H9 (cell line): ENCODE results near the gene LRRC38. TPM values are rescaled to one million over a fixed set of nuclear protein-coding genes. Genes with fewer than 3 reads are reported as not detected.

Source experiments
- DNase-seq: peaks from one replicate; pipeline ENCODE4 v3.0.0-alpha.2; 2017
- H2AFZ ChIP-seq: one replicate; pipeline ENCODE4 v1.6.1; 2013; ENCODE audit warnings: mild to moderate bottlenecking, low read length, control low read depth, moderate library complexity
- H2AK5ac ChIP-seq: 2 replicates; pipeline ENCODE4 v1.6.1; 2013; ENCODE audit warnings: low read length, control low read depth, mixed read lengths; ENCODE audit not compliant: insufficient read length
- H2BK120ac ChIP-seq: one replicate; pipeline ENCODE4 v1.6.1; 2013; ENCODE audit warnings: low read depth, mild to moderate bottlenecking, low read length, control low read depth, inconsistent platforms; ENCODE audit not compliant: poor library complexity, severe bottlenecking
- H2BK12ac ChIP-seq: 2 replicates; pipeline ENCODE4 v1.6.1; 2013; ENCODE audit warnings: low read length, control low read depth, mixed read lengths, low read depth; ENCODE audit not compliant: insufficient read length
- H2BK15ac ChIP-seq: 2 replicates; pipeline ENCODE4 v1.6.1; 2013; ENCODE audit warnings: low read depth, low read length, control low read depth
- H2BK20ac ChIP-seq: one replicate; pipeline ENCODE4 v1.6.1; 2013; ENCODE audit warnings: low read depth, mild to moderate bottlenecking, low read length, control low read depth, inconsistent platforms; ENCODE audit not compliant: poor library complexity, severe bottlenecking
- H2BK5ac ChIP-seq: 2 replicates; pipeline ENCODE4 v1.6.1; 2013; ENCODE audit warnings: low read length, control low read depth, mixed read lengths; ENCODE audit not compliant: insufficient read length
- H3K14ac ChIP-seq: 2 replicates; pipeline ENCODE4 v1.6.1; 2013; ENCODE audit warnings: low read length, control low read depth; ENCODE audit not compliant: insufficient read depth
- H3K18ac ChIP-seq: 2 replicates; pipeline ENCODE4 v1.6.1; 2013; ENCODE audit warnings: low read depth, mild to moderate bottlenecking, mixed read lengths, low read length, control low read depth; ENCODE audit not compliant: insufficient read length
- H3K23ac ChIP-seq: 2 replicates; pipeline ENCODE4 v1.6.1; 2013; ENCODE audit warnings: low read length, control low read depth, mixed read lengths, low read depth; ENCODE audit not compliant: insufficient read length
- H3K23me2 ChIP-seq: 2 replicates; pipeline ENCODE4 v1.6.1; 2013; ENCODE audit warnings: low read depth, mild to moderate bottlenecking, mixed read lengths, low read length, control low read depth; ENCODE audit not compliant: insufficient read length, poor library complexity, severe bottlenecking
- H3K27ac ChIP-seq: 2 replicates; pipeline ENCODE4 v1.5.1; 2013; ENCODE audit warnings: low read length, control low read depth, mixed read lengths, low read depth; ENCODE audit not compliant: insufficient read length
- H3K27me3 ChIP-seq: 2 replicates; pipeline ENCODE4 v1.6.1; 2013; ENCODE audit warnings: low read length, control low read depth, inconsistent platforms; ENCODE audit not compliant: insufficient read depth
- H3K4ac ChIP-seq: 2 replicates; pipeline ENCODE4 v1.6.1; 2013; ENCODE audit warnings: low read depth, mild to moderate bottlenecking, control low read depth, inconsistent platforms, low read length, moderate library complexity
- H3K4me1 ChIP-seq: 2 replicates; pipeline ENCODE4 v1.6.1; 2013; ENCODE audit warnings: low read length, control low read depth, inconsistent platforms; ENCODE audit not compliant: insufficient read depth
- H3K4me2 ChIP-seq: 2 replicates; pipeline ENCODE4 v1.6.1; 2013; ENCODE audit warnings: low read length, control low read depth, mixed read lengths; ENCODE audit not compliant: insufficient read length, insufficient read depth
- H3K56ac ChIP-seq: 2 replicates; pipeline ENCODE4 v1.6.1; 2013; ENCODE audit warnings: low read depth, mild to moderate bottlenecking, mixed read lengths, low read length, control low read depth; ENCODE audit not compliant: insufficient read length
- H3K79me1 ChIP-seq: 2 replicates; pipeline ENCODE4 v1.6.1; 2013; ENCODE audit warnings: low read depth, mild to moderate bottlenecking, moderate library complexity, low read length, control low read depth, inconsistent platforms; ENCODE audit not compliant: insufficient read depth, poor library complexity, severe bottlenecking
- H3K79me2 ChIP-seq: 2 replicates; pipeline ENCODE4 v1.6.1; 2013; ENCODE audit warnings: low read length, control low read depth, inconsistent platforms; ENCODE audit not compliant: insufficient read depth
- H3K9ac ChIP-seq: 2 replicates; pipeline ENCODE4 v1.6.1; 2013; ENCODE audit warnings: low read length, control low read depth, mixed read lengths; ENCODE audit not compliant: insufficient read length; ENCODE audit errors: extremely low read depth
- H3K9me3 ChIP-seq: one replicate; pipeline ENCODE4 v1.6.1; 2013; ENCODE audit warnings: low read depth, low read length, inconsistent platforms; ENCODE audit not compliant: control insufficient read depth
- H3T11ph ChIP-seq: one replicate; pipeline ENCODE4 v1.6.1; 2013; ENCODE audit warnings: mild to moderate bottlenecking, low read length, control low read depth, inconsistent platforms
- H4K20me1 ChIP-seq: one replicate; pipeline ENCODE4 v1.6.1; 2013; ENCODE audit not compliant: control insufficient read depth, insufficient read length, insufficient read depth
- H4K5ac ChIP-seq: 2 replicates; pipeline ENCODE4 v1.6.1; 2013; ENCODE audit warnings: low read depth, mild to moderate bottlenecking, mixed read lengths, low read length, control low read depth; ENCODE audit not compliant: insufficient read length
- H4K8ac ChIP-seq: replicated peaks from 2 replicates; pipeline ENCODE4 v1.6.1; 2013; ENCODE audit warnings: low read length, control low read depth, mixed read lengths, low read depth; ENCODE audit not compliant: insufficient read length
- H4K91ac ChIP-seq: 2 replicates; pipeline ENCODE4 v1.6.1; 2013; ENCODE audit warnings: low read depth, mild to moderate bottlenecking, moderate library complexity, mixed read lengths, low read length, control low read depth; ENCODE audit not compliant: insufficient read length
- H3K27ac Mint-ChIP-seq, 3 experiments: 2 replicates in 2 of 3; 3 replicates in 1 of 3; pipeline ENCODE4 v1.8.0; 2020 to 2021; ENCODE audit warnings: mixed read lengths in 3 of 3, mild to moderate bottlenecking in 1 of 3, moderate library complexity in 1 of 3
- H3K27me3 Mint-ChIP-seq: 2 replicates; pipeline ENCODE4 v1.8.0; 2021; ENCODE audit warnings: low read depth, mild to moderate bottlenecking, moderate library complexity, mixed read lengths
- H3K36me3 Mint-ChIP-seq, 3 experiments: 2 replicates in 2 of 3; 3 replicates in 1 of 3; pipeline ENCODE4 v1.8.0; 2020 to 2021; ENCODE audit warnings: low read depth in 3 of 3, mixed read lengths in 3 of 3; ENCODE audit not compliant: insufficient read depth in 1 of 3
- H3K4me1 Mint-ChIP-seq, 2 experiments: 2 replicates each; pipeline ENCODE4 v1.8.0; 2020; ENCODE audit warnings: mixed read lengths in 2 of 2
- H3K4me3 Mint-ChIP-seq, 2 experiments: 2 replicates in 1 of 2; 3 replicates in 1 of 2; pipeline ENCODE4 v1.8.0; 2020 to 2021; ENCODE audit warnings: mild to moderate bottlenecking in 2 of 2, mixed read lengths in 2 of 2, moderate library complexity in 1 of 2
- H3K9me3 Mint-ChIP-seq, 2 experiments: 2 replicates in 1 of 2; 3 replicates in 1 of 2; pipeline ENCODE4 v1.8.0; 2020; ENCODE audit warnings: mild to moderate bottlenecking in 2 of 2, mixed read lengths in 2 of 2, moderate library complexity in 1 of 2
- CTCF ChIP-seq: fragments of 200-600 bp; sonication (generic); conservative IDR thresholded peaks from 3 replicates; pipeline ENCODE4 v1.8.0; 2021; ENCODE audit warnings: antibody characterized with exemption, mild to moderate bottlenecking
- WGBS: extraction: QIAGEN DNeasy Blood & Tissue Kit; methylation state at CpG from one replicate; pipeline ENCODE4 v1.1.7; 2013; ENCODE audit warnings: missing lambda C conversion rate, low lambda C conversion rate, mixed read lengths; ENCODE audit not compliant: insufficient read length; ENCODE audit errors: extremely low coverage; 5-methylcytosine and 5-hydroxymethylcytosine counted together
- total RNA-seq: library from RNA; stranded (reverse); gene quantifications from 2 replicates; pipeline ENCODE4 v1.2.1, GENCODE V29; 2021

Gene LRRC38
- total RNA-seq, 1 experiment from 2014 or later = 0.72 TPM

DNA sequence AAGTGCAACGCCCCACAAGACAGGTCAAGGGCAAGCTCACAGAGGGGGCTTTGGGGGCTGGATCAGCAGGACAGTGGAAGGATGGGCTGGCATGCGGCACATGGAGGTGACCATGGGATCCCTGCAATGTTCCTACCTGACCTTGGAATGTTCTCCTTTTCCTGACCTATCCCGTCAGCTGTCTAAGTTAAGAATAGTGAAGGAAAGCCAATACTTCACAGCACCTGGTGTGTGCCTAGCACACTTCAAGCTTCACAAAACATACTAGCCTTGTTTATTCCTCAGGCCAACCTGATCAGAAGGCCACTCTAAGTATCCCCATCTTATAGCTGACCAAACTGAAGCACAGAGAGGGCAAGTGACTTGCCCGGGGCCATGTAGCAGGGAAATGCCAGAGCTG lies 31.2 kb downstream of the LRRC38 start:
- H2BK120ac ChIP-seq = no peak overlapping the region
- H3K4me1 Mint-ChIP-seq = no peaks in the 10 kb centered on the region
- no peak overlapping the region for H2AK5ac ChIP-seq
- no peak overlapping the region for H3T11ph ChIP-seq
- no peak overlapping the region for H3K4me3 Mint-ChIP-seq
- H3K36me3 Mint-ChIP-seq = no peaks in the 10 kb centered on the region
- H3K4me1 ChIP-seq = no peaks in the 10 kb centered on the region
- no peak overlapping the region for H4K8ac ChIP-seq
- no peak overlapping the region for H3K4ac ChIP-seq
- no peak overlapping the region for H3K9ac ChIP-seq
- H3K27me3 Mint-ChIP-seq = peaks cover 6% of the 10 kb centered on the region
- H3K27me3 ChIP-seq = no peaks in the 10 kb centered on the region
- no peaks in the 10 kb centered on the region for H3K23me2 ChIP-seq
- no peaks in the 10 kb centered on the region for H3K79me1 ChIP-seq
- no peak overlapping the region for H3K23ac ChIP-seq
- H3K56ac ChIP-seq = no peak overlapping the region
- H2BK12ac ChIP-seq = no peak overlapping the region
- H3K4me2 ChIP-seq = no peak overlapping the region
- H4K5ac ChIP-seq = no peak overlapping the region
- no peaks in the 10 kb centered on the region for H3K9me3 ChIP-seq
- H2BK5ac ChIP-seq = no peak overlapping the region
- H2BK20ac ChIP-seq = no peak overlapping the region
- H3K9me3 Mint-ChIP-seq = peaks cover 0 to 54% of the 10 kb centered on the region in 2 experiments; a peak in 3 of 5 replicates
- no peak overlapping the region for H3K27ac ChIP-seq
- no peaks in the 10 kb centered on the region for H4K20me1 ChIP-seq
- no peak for TF ChIP-seq CTCF
- H4K91ac ChIP-seq = no peak overlapping the region
- no peak overlapping the region for H3K14ac ChIP-seq
- no peak for DNase-seq
- H3K27ac Mint-ChIP-seq = no peak overlapping the region
- no peak overlapping the region for H2AFZ ChIP-seq
- no peak overlapping the region for H2BK15ac ChIP-seq
- H3K18ac ChIP-seq = no peak overlapping the region
- no CpG with 5 or more reads among the region's 4 CpGs for WGBS
- H3K79me2 ChIP-seq = no peaks in the 10 kb centered on the region
